Kidney (tissue), 14 donors: ENCODE results near the gene AP5Z1. TPM values are rescaled to one million over a fixed set of nuclear protein-coding genes. Genes with fewer than 3 reads are reported as not detected.
A peak's percentile ranks its signal among the peaks of the same experiment; 100 is the strongest.

Experiments
- DNase-seq, 5 donors: peaks; one replicate each; pipeline ENCODE4 v3.0.0-alpha.2; 2013 to 2020
- FAIRE-seq: peaks from 2 replicates; lab custom pipeline; 2012; peaks lifted over from hg19 to GRCh38; lab: Jason Lieb, UNC
- H3K27ac ChIP-seq, 2 donors: one replicate each; pipeline ENCODE4 v1.7.0; 2013; ENCODE audit warnings: low read depth in 2 of 2, low read length in 2 of 2, inconsistent platforms in 1 of 2
- H3K27me3 ChIP-seq: one replicate; pipeline ENCODE4 v1.7.1; 2013; ENCODE audit warnings: low read length, inconsistent platforms; ENCODE audit not compliant: control insufficient read depth, insufficient read depth
- H3K36me3 ChIP-seq, 3 donors: one replicate each; pipeline versions ENCODE4 v1.7.0 to v1.7.1; 2013; ENCODE audit warnings: low read length in 3 of 3, control low read depth in 1 of 3, inconsistent platforms in 1 of 3; ENCODE audit not compliant: insufficient read depth in 3 of 3, control insufficient read depth in 2 of 3
- H3K4me1 ChIP-seq, 3 donors: one replicate each; pipeline versions ENCODE4 v1.7.0 to v1.7.1; 2013; ENCODE audit warnings: low read length in 3 of 3, inconsistent platforms in 1 of 3, low read depth in 1 of 3; ENCODE audit not compliant: control insufficient read depth in 2 of 3, insufficient read depth in 2 of 3
- H3K4me3 ChIP-seq, 3 donors: one replicate each; pipeline versions ENCODE4 v1.7.0 to v1.8.1; 2013; ENCODE audit warnings: low read length in 3 of 3, control low read depth in 1 of 3, inconsistent platforms in 1 of 3
- H3K9ac ChIP-seq, 3 donors: one replicate each; pipeline versions ENCODE4 v1.7.0 to v1.7.1; 2013; ENCODE audit warnings: low read length in 3 of 3, control low read depth in 1 of 3, inconsistent platforms in 1 of 3
- H3K9me3 ChIP-seq, 3 donors: one replicate each; pipeline versions ENCODE4 v1.7.0 to v1.7.1; 2013; ENCODE audit warnings: low read length in 3 of 3, control low read depth in 1 of 3, inconsistent platforms in 1 of 3; ENCODE audit not compliant: control insufficient read depth in 2 of 3, insufficient read depth in 1 of 3
- intact Hi-C: fragments of 100-400 bp; cut with DNase I; formaldehyde crosslinking; loops from one replicate; pipeline ENCODE4 v1.11.1; 2022
- polyA plus RNA-seq: library from polyadenylated mRNA; stranded (reverse); fragments of 350-450 nt; fragmentation: Illumina TruSeq; extraction: RNeasy Lipid Tissue Mini Kit (QIAGEN cat#74804); gene quantifications from one replicate; pipeline ENCODE4 v1.2.3, GENCODE V29; 2014; ENCODE audit warnings: low read depth, low replicate concordance; ENCODE audit not compliant: insufficient read depth
- total RNA-seq: library from RNA; stranded (reverse); fragmentation: NEBNext Ultra II Directional; extraction: Animal tissue kit (Norgen Biotek cat#: 25700); gene quantifications from one replicate; pipeline ENCODE4 v1.2.1, GENCODE V29; 2021
- TF ChIP-seq, protein P1 (sequence below): IDR thresholded peaks from 3 replicates; pipeline ENCODE4 v1.5.1; 2012; ENCODE audit warnings: mild to moderate bottlenecking, moderate library complexity, borderline replicate concordance; ENCODE audit not compliant: insufficient read depth; ENCODE audit errors: extremely low read depth
- donor health status: control.
- donor health status: control.
- donor health status: control.
- donor health status: control.
- donor health status: control.
- donor health status: DM: yes; HTN: yes; CAD: no.
- donor health status: Normal renal cell carcinoma (clear cell type).

AP5Z1 gene
- total and polyA plus RNA-seq, 2 donors from 2014 or later, result 23.4 to 38.5 TPM

DNA sequence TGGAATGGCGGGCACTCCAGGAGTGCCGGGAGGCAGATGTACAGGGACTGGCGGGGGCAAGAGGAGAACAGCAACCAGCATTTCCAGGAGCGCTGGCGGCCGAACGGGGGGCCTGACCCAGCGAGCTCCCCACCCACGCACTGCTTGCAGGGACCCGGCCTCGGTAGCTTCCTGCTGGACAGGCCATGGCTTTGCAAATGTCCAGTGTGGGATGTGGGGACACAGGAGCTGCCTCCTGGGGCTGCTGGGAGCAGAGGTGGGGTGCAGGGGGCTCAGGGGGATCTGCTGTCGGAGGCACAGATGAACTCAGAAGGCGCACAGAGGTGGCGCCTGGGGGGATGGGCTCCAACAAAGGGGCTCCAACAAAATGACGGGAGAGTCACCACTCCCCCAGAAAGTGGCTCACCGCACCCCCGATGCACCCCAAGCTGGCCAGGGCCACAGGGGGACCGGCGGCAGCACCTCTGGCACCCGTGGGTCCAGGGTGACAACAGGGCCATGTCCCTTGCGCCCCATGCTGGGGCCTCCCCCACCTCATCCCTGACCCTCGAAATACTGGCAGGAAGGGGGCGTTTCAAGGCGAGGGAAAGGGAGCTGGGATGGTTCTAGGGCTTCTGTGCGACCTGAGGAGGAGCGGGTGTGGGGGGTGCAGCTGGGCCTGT is 41.1 kb downstream of the AP5Z1 start:
- DNase-seq (no peak), FAIRE-seq (no peak)
- TF ChIP-seq, protein P1, sequence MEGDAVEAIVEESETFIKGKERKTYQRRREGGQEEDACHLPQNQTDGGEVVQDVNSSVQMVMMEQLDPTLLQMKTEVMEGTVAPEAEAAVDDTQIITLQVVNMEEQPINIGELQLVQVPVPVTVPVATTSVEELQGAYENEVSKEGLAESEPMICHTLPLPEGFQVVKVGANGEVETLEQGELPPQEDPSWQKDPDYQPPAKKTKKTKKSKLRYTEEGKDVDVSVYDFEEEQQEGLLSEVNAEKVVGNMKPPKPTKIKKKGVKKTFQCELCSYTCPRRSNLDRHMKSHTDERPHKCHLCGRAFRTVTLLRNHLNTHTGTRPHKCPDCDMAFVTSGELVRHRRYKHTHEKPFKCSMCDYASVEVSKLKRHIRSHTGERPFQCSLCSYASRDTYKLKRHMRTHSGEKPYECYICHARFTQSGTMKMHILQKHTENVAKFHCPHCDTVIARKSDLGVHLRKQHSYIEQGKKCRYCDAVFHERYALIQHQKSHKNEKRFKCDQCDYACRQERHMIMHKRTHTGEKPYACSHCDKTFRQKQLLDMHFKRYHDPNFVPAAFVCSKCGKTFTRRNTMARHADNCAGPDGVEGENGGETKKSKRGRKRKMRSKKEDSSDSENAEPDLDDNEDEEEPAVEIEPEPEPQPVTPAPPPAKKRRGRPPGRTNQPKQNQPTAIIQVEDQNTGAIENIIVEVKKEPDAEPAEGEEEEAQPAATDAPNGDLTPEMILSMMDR, result no peak
- H3K4me1 ChIP-seq, result peaks cover 0 to 3% (median 0%) of the 10 kb centered on the region in 3 donors
- H3K36me3 ChIP-seq, result no peaks in the 10 kb centered on the region
- H3K9ac ChIP-seq, result no peak overlapping the region
- no peak overlapping the region for H3K4me3 ChIP-seq
- intact Hi-C loops, result no loop called here
- H3K9me3 ChIP-seq, result no peaks in the 10 kb centered on the region
- no peak overlapping the region for H3K27ac ChIP-seq
- no peaks in the 10 kb centered on the region for H3K27me3 ChIP-seq

DNA sequence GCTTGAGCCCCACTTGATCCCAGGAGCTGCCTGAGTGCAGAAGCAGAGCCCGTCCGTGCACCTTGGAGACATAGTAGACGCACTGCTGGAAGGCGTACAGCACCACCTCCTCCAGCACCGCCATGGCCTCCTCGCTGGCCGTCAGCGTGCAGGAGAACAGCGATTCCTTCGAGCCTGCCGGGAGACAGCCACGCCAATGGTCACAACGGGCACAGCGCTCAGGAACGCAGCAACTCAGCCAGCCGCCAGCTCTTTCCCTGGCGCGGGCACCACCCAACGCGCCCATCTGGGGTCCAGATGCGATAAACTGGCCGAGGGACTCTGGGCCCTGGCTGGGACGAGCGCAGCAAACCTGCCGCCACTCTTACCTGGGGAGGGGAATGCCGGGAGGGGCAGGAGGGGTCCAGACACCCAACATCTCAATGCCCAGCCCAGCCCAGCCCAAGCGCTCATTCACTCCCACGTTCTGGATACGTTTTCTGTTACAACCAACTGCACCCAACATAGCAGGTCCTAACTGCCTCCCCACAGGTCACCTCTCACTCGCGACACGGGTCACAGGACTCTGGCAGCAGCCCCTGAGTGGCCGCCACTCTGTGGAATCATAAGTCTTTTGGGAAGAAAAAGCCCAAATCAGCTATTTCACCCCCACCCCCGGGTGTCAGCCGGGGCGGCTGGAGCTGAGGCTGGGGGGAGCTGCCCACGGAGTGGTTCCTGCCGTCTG is 41.9 kb downstream of the AP5Z1 start:
- DNase-seq, result peak in 1 of 5 donors; percentile 56
- H3K4me1 ChIP-seq, result peaks cover 0 to 3% (median 0%) of the 10 kb centered on the region in 3 donors
- H3K27me3 ChIP-seq, result no peaks in the 10 kb centered on the region
- H3K4me3 ChIP-seq, result no peak overlapping the region
- TF ChIP-seq, protein P1, result no peak
- no peak overlapping the region for H3K27ac ChIP-seq
- no peaks in the 10 kb centered on the region for H3K36me3 ChIP-seq
- H3K9me3 ChIP-seq, result no peaks in the 10 kb centered on the region
- H3K9ac ChIP-seq, result no peak overlapping the region
- FAIRE-seq, result no peak
- intact Hi-C loops, result no loop called here

DNA sequence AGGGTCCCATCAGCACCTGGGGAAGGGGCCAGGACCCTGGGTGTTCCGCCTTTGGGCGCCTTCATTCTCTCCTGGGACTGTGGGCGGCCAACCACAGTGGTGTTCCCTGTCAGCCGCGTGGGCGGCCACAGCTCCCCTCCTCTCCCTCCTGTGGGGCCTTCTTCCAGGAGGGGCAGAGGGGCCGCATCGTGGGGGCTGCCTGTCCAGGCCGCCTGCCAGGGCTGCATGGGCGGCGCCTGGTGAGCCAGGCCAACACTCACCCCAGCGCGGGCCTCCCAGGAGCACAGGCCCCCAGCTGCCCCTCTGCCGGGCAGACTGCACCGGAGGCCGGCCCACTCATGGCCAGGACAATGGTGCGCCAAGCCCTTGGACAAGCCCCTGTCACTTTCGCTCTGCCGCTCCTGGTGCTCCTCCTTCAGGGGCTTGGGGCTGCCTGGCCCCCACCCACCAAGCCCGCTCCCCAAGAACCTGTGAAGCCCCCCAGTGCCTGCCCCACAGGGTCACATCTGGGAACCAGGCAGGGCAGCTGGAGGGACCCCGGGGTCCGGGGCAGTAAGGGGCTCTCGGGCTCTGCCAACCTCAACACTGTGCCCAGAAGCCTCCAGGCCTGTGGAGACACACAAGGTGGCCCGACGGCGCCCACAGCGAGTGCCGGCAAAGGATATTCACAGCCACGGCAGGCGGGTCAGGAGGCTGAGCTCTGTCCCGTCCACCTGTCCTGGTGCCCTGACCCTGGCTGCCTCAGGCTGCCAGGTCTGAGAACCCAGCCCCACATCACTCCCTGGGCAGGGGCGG is 42.8 kb downstream of the AP5Z1 start:
- H3K9ac ChIP-seq, result no peak overlapping the region

More for the DNA sequence above, 42.8 kb downstream of the AP5Z1 start:
- TF ChIP-seq, protein P1, result no peak
- Histone ChIP-seq H3K36me3 (no peaks in the 10 kb centered on the region), H3K27me3 (no peaks in the 10 kb centered on the region), H3K9me3 (no peaks in the 10 kb centered on the region), H3K27ac (no peak overlapping the region), H3K4me3 (no peak overlapping the region), H3K4me1 (peaks cover 0 to 3% (median 0%) of the 10 kb centered on the region in 3 donors)
- intact Hi-C loops, result no loop called here
- peak in 1 of 5 donors; percentile 61 for DNase-seq
- no peak for FAIRE-seq
